Astrocyte (in vitro differentiated cells and primary cell): ENCODE results near the gene PLA2R1.

Experiments
- CTCF ChIP-seq: IDR thresholded peaks from 2 replicates; pipeline ENCODE4 v1.5.1; 2011; ENCODE audit warnings: low read depth, mild to moderate bottlenecking, inconsistent platforms, low read length, moderate library complexity; ENCODE audit not compliant: insufficient read depth
- EZH2 ChIP-seq: IDR thresholded peaks from 2 replicates; pipeline ENCODE4 v1.6.1; 2012; ENCODE audit warnings: mild to moderate bottlenecking, low read length, inconsistent platforms; ENCODE audit not compliant: insufficient read depth

- TF ChIP-seq CTCF (no peak), EZH2 (no peak)
Measured at GRCh38 chr2:160036736-160037135, 25.7 kb downstream of the PLA2R1 start.
